ENCODE results near the gene MEF2D.

Gene MEF2D

GRCh38 chr1:156504438-156504813, 3.9 kb upstream of the MEF2D start:
- H3K36me3 ChIP-seq (replicated peaks): no peaks in the 10 kb centered on the region
- no peak for DNase-seq

GRCh38 chr1:156503698-156504437, 3.3 kb upstream of the MEF2D start:
- Histone ChIP-seq H3K4me3 (ENCODE audit: low read depth, low read length) (no peak overlapping the region), H3K27me3 (replicated peaks) (no peaks in the 10 kb centered on the region), H3K36me3 (replicated peaks) (no peaks in the 10 kb centered on the region), H3K27ac (peak overlapping the region; percentile 98)
- in situ Hi-C loops (cut with HindIII; ENCODE audit: low pct_ligation_motif_present, low sequenced_read_pairs): no loop called here
- no peak for TF ChIP-seq CTCF (IDR thresholded peaks at IDR 0.05; ENCODE audit: low read depth, low read length, missing control alignments)
- DNase-seq: no peak

More at GRCh38 chr1:156504438-156504813, 3.9 kb upstream of the MEF2D start:
- H3K27ac ChIP-seq: peak overlapping the region; percentile 98
- no peaks in the 10 kb centered on the region for H3K27me3 ChIP-seq (replicated peaks)
- H3K4me3 ChIP-seq (ENCODE audit: low read depth, low read length): no peak overlapping the region
- TF ChIP-seq CTCF (IDR thresholded peaks at IDR 0.05; ENCODE audit: low read depth, low read length, missing control alignments): no peak
- in situ Hi-C loops (cut with HindIII; ENCODE audit: low pct_ligation_motif_present, low sequenced_read_pairs): no loop called here

GRCh38 chr1:156502894-156503697, 2.5 kb upstream of the MEF2D start:
- TF ChIP-seq CTCF (IDR thresholded peaks at IDR 0.05; ENCODE audit: low read depth, low read length, missing control alignments): no peak
- in situ Hi-C loops (cut with HindIII; ENCODE audit: low pct_ligation_motif_present, low sequenced_read_pairs): no loop called here
- Histone ChIP-seq H3K27ac (peak overlapping the region; percentile 98), H3K4me3 (ENCODE audit: low read depth, low read length) (peak overlapping the region; percentile 27), H3K27me3 (replicated peaks) (no peaks in the 10 kb centered on the region), H3K36me3 (replicated peaks) (no peaks in the 10 kb centered on the region)
- DNase-seq: peak; percentile 87

DNA sequence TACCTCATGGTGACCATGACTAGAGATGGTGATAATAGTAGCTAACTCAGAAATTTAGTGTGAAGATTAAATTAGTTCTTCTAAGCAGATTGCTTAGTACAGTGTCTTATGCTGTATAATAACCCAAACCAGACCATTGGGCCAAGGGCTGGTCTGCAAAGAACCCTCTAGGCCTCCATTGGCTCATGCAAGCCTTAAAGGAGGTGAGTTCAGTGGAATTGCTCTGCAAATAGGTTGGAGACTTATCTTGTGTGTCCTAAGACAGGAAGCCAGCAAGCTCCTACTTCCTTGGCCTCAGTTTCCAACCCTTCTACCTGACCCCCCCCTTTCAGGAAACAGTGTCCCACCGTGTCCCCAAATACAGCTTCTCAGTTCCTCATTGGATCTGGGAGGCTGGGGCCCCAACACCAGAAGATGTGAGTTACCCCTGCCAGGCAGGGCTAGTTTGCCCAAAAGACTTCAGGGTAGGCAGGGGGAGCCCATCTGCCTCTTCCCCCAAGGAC, 1.9 kb upstream of the MEF2D start:
- no peak for TF ChIP-seq CTCF (IDR thresholded peaks at IDR 0.05; ENCODE audit: low read depth, low read length, missing control alignments)
- in situ Hi-C loops (cut with HindIII; ENCODE audit: low pct_ligation_motif_present, low sequenced_read_pairs): no loop called here
- Histone ChIP-seq H3K27me3 (replicated peaks) (no peaks in the 10 kb centered on the region), H3K4me3 (ENCODE audit: low read depth, low read length) (no peak overlapping the region), H3K27ac (peak overlapping the region; percentile 98), H3K36me3 (replicated peaks) (no peaks in the 10 kb centered on the region)
- no peak for DNase-seq

DNA sequence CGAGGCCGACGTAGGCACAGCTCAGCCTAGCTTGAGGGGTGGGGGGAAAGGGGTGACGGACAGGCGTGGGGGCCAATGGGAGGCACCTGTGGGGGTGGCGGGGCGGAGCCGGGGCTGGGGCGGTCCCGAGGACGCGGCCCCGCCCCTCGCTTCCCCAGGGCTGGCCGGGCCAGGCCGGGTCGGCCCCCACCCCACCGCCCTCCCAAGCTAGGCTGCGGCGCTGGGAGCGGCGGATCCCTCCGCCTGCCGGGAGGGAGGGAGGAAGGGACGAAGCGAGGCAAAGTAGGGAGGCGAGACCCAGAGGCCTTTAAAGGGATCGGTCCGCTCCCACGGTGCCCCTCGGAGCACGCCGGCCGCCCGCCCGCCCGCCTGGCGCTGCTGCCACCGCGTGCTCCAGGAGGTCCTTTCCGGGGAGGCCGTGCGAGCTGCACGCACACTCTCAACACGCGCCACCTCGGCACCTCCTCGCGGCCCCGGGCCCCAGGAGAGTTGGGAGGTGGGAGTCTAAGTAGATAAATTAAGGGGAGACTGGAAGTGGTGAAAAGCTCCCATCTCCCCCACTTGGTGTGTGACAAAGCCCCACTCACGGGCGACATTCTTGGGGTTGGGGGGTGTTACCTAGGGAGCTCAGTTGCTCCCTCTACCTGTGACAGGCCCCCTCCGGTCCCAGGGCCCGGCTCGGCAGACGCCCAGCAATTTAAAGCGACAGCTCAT, 375 bp upstream of the MEF2D start:
- peak; percentile 88 for DNase-seq
- H3K27ac ChIP-seq: peak overlapping the region; percentile 98
- TF ChIP-seq CTCF (IDR thresholded peaks at IDR 0.05; ENCODE audit: low read depth, low read length, missing control alignments): peak; percentile 68
- no peaks in the 10 kb centered on the region for H3K27me3 ChIP-seq (replicated peaks)
- in situ Hi-C loops (cut with HindIII; ENCODE audit: low pct_ligation_motif_present, low sequenced_read_pairs): no loop called here
- peak overlapping the region; percentile 95 for H3K4me3 ChIP-seq (ENCODE audit: low read depth, low read length)
- H3K36me3 ChIP-seq (replicated peaks): no peaks in the 10 kb centered on the region
